GM21515 (cell line): ENCODE data around the gene PRKCG.
"Not testable (repeated sequence)": the region's sequence is repeated elsewhere in the genome, so short reads cannot be mapped to it uniquely, and the experiment has no call there.

Source experiments
- ATAC-seq: cut with Tn5 transposase; IDR thresholded peaks from one replicate; pipeline ENCODE4 v1.9.1; 2021; ENCODE audit not compliant: unreplicated experiment

PRKCG gene

DNA sequence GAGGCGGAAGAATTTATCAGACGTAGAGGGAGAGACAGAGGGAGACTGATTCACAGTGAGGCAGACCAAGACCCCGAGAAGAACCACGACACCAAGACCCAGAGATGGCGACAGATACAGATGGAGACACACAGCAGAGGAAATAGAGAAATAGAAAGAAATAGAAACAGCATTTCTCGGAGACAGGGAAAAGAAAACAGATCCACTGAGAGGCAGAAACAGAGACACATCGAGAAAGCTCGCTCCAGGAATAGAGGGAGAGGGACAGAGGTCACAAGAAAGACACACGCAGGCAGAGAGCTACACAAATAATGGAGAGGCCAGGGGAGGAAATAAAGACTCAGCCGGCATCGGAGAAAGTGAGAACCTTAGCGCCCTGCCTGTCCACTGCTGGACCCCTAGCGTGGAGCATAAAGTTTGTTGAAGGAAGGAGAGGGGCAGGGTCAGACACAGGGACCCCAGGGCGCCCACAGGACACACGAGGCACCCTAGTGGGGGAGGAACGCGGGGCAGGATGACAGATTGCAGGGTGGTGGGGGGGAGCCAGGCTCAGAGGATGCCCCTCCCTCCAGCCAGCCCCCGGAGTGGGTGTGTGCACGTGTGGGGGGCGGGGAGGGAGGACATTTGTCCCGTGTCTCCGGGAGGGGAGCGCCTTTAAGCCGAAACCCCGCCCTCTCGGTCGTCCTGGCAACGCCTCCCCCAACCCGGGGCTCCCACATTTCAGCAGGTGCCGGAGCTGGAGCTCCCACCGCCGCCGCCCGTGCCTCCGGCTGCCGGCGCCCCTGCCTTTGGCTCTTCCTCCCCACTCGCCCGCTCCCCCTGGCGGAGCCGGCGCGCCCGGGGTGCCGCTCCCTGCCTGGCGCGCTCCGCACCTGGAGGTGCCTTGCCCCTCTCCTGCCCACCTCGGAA lies at the start of gene PRKCG:
PRKCG (plus strand) TSS at position 716 of the 909 bp plus-strand sequence. CDS start 298 bp downstream, outside the sequence.
- ATAC-seq: no peak

DNA sequence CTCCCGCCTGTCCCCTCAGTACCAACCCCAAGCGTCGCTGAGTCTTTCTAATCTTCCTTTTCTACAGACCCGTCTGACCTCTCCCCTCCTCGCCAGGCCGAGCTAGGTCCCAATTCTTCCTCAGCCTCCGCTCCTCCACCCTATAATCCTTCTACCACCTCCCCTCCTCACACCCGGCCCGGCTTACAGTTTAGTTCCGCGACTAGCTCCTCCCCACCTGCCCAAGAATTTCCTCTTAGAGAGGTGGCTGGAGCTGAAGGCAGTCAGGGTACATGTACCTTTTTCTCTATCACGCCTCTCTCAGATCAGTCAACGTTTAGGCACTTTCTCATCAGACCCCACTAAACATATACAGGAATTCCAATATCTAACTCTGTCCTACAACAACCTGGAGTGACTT lies 49.1 kb upstream of the PRKCG start:
- not testable (repeated sequence) for ATAC-seq

DNA sequence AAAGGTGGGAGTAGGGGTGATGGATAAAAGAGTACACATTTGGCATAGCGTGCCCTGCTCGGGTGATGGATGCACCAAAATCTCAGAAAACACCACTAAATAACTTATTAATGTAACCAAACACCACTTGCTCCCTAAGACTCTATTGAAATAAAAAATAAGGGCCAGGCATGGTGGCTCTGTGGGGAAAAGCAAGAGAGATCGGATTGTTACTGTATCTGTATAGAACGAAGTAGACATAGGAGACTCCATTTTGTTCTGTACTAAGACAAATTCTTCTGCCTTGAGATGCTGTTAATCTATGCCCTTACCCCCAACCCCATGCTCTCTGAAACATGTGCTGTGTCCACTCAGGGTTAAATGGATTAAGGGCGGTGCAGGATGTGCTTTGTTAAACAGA lies 43.6 kb upstream of the PRKCG start:
- ATAC-seq: not testable (repeated sequence)

DNA sequence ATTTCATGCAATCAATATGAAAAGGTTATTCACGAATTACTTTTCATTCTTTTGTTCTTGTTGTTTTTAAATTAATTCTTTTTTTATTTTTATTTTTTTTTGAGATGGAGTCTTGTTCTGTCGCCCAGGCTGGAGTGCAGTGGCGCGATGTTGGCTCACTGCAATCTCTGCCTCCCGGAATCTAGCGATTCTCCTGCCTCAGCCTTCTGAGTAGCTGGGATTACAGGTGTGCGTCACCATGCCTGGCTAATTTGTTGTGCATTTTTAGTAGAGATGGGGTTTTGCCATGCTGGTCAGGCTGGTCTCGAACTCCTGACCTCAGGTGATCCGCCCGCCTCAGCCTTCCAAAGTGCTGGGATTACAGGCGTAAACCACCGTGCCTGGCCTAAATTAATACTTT lies 41.8 kb upstream of the PRKCG start:
- ATAC-seq: not testable (repeated sequence)

DNA sequence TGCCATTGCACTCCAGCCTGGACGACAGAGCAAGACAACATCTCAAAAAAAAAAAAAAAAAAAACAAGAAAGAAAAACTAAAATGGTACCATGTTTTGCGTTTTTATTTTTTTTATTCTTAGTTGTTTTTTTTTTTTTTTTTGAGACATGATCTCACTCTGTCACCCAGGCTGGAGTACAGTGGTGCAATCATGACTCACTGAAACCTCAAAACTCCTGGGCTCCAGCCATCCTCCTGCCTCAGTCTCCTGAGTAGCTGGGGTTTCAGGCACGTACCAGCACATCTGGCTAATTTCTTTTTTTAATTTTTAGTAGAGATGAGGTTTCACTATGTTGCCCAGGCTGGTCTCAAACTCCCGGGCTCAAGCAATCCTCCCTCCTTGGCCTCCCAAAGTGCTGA lies 41.1 kb upstream of the PRKCG start:
- not testable (repeated sequence) for ATAC-seq

DNA sequence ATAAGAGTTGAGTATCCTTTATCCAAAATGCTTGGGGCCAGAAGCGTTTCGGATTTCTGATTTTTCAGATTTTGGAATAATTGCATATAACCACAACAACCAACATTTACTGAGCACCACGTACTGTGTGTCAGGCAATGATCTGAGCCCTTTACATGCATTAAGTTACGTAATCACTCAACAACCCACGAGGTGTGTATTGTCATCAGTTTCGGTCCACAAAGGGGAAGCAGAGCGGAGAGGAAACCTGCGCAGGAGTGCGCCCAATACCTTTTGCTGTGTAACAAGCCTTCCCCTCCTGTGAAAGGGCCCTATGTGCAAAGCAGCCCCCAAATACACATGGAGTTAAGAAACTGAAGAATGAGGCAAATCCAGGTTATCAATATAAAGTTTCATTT lies 37.1 kb upstream of the PRKCG start:
- ATAC-seq: no peak

DNA sequence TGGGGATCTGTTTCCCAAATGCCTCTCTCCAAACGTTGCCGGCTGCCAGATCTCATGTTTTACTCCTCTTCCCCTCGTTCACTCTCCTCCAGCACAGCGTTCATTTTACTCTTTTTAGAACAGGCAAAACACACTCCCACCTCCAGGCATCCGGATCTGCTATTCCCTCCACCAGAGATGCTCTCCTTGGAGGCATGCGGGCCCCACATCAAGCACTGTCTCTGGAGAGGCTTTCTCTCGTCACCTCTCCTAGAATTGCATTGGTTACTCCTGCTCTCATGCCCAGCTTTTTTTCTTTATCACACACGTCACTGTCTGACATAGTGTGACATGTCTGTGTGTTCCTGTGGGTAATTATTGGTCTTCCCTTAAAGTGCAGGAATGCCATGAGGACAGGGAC lies 34.4 kb upstream of the PRKCG start:
- ATAC-seq: no peak

DNA sequence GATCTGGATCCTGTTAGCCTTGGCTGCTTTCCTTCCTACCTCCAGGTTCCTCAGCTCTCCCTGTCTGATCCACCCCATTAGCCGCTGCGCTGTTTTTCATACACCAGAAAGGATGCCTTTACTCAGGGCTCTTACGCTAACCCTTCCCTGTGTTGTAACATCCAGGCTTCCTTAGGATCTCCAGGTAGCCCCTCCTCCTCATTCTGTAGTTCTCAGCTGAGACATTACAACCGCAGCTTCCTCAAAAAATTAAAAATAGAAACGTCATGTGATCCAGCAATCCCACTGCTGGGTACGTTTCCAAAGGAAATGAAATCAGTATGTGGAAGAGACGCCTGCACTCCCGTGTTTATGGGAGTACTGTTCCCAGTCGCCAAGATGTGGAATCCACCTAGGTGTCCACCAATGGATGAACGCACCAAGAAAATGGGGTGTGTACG lies 32.7 kb upstream of the PRKCG start:
- no peak for ATAC-seq

DNA sequence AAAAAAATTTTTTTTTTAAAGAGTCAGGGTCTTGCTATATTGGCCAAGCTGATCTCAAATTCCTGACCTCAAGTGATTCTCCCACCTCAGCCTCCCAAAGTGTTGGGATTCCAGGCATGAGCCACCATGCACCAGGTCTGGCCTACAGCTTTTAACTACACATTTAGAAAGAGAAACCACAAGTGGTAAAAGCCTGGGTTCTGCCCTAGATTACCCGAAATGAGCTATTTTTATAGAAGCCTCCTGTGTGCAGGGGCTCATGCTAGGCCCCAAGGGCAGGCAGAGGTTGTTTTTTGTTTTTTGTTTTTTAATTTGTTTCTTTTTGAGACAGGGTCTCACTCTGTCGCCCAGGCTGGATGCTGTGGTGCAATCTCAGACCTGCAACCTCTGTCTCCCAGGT lies 28.3 kb upstream of the PRKCG start:
- ATAC-seq: no peak

DNA sequence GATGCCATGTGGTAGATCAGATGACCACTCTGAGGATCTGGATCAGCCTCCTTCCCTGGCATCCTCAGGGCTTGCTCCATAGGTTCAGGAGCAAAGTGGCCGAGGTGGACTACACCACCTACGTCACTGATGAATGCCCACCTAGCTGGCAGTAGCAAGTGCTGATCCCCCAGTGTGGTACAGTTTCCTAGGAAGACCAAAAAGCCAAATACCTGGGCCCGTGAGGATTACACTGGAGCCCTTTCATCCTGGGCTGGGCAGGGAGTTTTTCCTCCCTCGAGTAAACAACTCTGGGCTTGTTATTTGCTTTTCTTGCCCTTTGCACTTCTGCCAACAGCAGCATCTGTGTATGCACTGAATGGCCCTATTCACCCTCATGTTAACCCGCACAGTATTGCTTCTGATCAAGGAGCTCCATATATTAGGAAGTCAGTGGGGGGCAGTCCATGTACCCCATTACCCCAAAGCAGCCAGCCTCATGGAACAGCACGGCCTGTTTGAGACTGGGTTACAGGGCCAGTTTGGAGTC lies 17.6 kb upstream of the PRKCG start:
- no peak for ATAC-seq

DNA sequence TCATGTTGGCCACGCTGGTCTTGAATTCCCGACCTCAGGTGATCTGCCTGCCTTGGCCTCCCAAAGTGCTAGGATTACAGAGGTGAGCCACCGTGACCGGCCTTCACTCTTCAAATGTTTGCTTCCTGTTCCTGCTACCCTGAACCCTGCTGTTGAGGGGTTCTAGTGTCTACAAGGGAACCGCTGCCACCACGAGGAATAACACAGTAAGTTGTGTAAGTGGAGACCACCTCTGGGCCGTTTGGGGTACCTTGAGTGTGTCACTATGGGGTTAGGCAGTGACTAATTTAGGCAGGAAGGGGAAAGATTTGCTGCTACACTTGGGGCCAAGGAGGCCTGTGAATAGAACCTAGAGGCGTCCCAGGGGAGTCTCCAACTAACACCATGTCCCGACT lies 16.5 kb upstream of the PRKCG start:
- no peak for ATAC-seq

DNA sequence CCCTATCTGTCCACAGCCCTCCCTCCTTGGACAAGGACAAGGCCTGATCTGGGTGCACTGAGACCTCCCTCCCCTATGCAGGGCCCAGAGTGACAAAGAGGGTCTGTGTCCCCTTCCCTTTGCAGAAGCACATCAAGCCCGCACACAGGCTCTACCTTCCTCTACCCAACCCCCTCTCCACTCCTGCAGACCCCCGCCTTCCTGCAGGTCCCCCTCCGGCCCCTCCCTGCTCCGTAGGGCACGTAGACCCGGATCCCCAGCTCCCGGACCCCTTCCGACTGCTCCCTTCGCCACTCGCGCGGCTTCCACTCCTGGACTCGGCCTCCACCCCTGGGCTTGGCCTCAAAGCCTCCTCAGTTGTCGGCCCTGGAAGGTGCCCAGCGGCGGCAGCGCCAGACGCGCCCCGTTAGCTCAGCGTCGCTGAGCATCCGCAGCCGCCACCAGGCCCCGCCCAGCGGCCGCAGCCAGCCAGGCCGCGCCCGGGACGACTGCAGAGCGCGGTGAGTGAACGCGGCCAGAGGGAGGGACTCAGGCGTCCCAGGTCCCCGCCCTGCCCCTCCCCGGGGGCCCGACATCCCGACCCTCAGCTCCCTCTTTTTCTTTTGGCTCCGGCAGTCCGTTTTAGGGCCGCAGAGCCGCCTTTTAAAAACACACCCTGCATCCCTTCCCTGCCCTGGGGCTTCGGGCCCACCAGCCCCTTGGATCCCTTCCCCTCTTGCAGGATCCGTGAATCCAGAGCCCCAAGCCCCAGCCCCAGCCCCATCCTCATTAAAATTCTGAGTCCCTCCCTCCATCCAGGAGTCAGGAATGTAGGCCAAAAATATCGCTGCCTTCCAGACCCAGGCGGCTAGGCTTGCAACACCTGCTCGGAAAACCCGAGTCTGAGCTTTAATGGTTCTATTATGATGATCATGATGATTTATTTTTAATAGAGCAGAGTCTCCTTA lies 15.8 kb upstream of the PRKCG start:
- ATAC-seq: no peak

DNA sequence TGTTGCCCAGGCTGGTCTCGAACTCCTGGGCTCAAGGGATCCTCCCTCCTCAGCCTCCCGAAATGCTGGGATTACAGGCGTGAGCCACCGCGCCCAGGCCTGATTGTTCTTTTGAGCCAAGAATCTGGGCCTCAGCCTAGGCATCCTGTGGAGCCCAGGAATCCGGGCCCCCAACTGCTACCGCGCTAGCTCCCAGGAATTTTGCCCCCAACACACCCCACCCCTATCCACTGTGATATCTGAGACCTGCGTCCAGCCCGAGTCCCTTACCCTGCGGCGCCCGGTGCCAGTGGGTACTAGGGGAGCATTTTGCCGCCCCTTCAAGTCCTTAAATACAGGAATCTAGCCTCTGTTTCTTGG lies 15.2 kb upstream of the PRKCG start:
- no peak for ATAC-seq

DNA sequence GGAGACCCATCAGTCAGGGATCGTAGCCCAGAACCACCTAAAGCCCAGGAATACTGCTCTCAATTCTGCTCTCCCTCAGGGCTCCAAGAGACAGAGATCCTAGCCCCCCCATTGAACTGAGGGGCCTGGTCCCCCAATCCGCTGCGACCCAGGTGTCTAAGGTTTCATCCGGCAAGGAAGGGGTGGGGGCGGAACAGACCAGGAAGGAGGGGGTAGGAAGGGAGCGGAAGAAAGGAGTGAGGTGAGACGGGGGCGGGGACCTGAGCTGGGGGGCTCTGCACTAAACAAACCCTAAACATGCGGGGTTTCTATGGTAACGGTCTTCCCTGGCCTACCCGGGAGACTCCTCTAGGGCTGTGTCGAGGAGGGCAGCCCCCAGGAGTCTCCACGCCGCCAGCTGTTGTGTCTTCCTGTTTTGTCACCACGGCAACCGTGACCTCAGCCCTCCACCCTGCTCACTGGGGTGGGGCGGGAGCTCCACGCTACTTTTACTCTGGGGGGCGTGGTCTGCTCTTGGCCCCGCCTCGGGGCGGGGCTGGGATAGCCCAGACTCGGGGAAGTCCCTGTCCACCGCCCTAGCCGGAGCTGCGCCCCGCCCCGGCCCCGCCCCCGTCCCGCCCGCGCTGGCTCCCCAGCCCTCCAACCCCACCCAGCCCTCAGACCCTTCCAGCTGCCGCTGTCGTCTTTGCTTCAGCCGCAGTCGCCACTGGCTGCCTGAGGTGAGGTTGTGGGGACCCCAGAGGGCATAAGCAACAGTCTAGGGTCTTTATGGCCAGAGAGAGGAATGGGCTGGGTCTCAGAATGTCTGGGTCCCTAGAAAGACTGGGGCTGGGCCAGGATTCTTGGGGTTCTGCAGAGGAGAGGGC lies 14.5 kb upstream of the PRKCG start, which contains the start of gene MYADM:
MYADM (plus strand) TSS at position 659 of the 866 bp plus-strand sequence. CDS start 5,647 bp downstream, outside the sequence.
- peak; percentile 57 for ATAC-seq

DNA sequence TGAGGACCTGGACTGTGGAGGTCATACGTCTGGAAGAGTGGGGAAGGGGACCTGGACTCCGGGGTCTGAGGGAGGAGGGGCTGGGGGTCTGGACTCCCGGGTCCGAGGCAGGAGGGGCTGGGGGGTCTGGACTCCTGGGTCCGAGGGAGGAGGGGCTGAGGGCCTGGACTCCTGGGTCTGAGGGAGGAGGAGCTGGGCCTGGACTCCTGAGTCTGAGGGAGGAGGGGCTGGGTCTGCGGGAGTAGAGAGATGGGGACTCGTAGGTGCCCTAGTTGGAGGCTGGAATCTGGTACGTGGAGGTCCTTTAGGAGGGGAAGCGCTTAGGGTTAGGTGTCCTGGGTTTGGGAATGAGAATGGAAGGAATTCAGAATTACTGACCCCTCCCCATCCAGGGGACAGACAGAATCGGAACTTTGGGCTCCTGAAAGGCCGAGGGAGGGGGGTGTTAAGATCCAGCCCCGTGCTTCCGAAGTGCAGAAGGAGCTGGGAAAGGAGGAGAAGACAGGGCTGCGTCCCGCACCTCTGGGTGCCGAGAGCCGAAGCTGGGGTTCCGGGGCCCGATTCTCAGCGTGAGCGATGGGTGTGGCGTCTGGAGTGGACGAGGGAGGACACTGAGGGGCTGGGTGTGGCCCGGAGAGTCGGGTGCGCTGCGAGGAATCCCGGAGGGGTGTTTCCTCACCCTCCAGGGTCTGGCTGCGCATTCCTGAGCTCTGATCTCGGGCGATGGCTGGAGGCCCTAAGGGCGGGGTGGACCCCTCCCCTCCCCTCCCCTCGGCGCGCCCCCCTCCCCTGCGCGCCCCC lies 13.7 kb upstream of the PRKCG start:
- no peak for ATAC-seq

DNA sequence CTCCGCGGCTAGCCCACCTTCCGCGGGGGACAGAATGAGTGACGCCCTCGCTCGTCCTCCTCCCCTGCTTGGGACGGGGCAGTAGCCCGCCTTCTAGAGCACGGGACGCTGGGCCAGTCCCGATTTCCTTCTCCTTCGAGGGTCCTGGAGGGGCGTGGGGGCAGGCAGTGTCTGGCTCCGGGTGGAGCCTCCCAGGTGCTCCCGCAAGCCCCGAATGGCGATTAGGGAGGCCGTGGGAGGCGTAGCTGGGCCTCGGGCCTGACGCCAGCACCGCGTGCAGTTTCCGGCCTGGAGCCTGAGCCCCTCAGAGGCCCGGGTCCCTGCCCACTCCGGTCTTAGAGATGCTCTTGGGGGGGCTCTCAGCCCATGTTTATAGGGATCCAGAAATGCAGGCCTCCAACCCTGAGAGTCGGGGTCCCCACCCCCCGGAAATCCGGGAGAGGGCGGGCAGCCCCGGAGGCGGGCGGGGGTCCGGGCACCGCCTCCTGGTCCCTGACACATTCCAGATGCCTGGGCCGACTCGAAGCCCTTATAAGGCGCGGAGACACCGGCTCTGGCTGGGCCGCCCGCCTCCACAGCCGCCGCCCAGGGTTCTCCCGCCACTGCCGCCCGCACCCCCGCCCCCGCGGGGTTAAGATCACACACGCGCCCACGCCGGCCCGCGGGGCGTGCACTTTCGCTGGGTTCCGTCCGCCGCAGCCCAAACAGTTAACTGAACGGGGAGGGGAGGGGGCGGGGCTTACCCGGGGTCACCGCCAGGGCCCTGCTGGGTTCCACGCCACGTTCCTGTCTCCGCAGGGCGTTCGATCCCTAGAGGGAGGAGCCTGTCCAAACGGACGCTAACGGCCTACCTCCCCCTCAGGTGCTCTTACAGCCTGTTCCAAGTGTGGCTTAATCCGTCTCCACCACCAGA lies 12.8 kb upstream of the PRKCG start:
- ATAC-seq: no peak

DNA sequence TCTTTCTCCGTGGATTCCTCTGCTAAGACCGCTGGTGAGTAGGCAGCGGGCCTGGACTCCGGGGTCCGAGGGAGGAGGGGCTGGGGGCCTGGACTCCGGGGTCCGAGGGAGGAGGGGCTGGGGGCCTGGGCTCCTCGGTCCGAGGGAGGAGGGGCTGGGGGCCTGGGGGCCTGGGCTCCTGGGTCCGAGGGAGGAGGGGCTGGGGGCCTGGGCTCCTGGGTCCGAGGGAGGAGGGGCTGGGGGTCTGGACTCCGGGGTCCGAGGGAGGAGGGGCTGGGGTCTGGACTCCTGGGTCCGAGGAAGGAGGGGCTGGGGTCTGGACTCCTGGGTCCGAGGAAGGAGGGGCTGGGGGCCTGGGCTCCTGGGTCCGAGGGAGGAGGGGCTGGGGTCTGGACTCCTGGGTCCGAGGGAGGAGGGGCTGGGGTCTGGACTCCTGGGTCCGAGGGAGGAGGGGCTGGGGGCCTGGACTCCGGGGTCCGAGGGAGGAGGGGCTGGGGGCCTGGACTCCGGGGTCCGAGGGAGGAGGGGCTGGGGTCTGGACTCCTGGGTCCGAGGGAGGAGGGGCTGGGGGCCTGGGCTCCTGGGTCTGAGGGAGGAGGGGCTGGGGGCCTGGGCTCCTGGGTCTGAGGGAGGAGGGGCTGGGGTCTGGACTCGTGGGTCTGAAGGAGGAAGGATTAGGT lies 12.1 kb upstream of the PRKCG start:
- ATAC-seq: not testable (repeated sequence)

DNA sequence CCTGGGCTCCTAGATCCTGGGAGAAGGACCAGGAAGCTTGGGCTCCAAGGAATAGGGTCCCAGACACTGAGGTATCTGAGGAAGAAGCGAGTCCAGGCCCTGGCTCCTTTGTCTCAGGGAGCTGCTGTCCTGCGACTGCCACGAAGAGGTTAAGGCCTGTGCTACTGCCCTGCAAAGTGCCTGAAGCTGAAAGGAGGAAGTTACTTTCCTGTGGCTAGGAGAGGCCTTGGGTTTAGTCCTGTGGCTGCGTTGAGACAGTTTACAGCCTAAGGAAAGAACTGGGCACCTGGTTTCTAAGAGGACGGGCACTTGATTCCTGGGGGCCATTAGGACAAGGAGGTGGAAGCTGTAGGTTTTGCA lies 11.5 kb upstream of the PRKCG start:
- ATAC-seq: no peak
